GM12878 (cell line): ENCODE measurements around the gene LPCAT4. TPM values are rescaled to one million over a fixed set of nuclear protein-coding genes. Genes with fewer than 3 reads are reported as not detected.
"Not testable (repeated sequence)": the region's sequence is repeated elsewhere in the genome, so short reads cannot be mapped to it uniquely, and the experiment has no call there.

Experiments used
- ATAC-seq: fragments of 200-7000 bp; cut with Tn5 transposase; 3 replicates; pipeline ENCODE4 v1.9.1; 2020; ENCODE audit warnings: mild to moderate bottlenecking, moderate library complexity
- BruUV-seq: library from RNA; stranded (reverse); fragments of 400-500 nt; replicated peaks from 2 replicates; lab custom pipeline; 2021; lab: Mats Ljungman, UMichigan
- CTCF ChIA-PET: fragments of 300-600 bp; sonication (Branson Sonifier 250); formaldehyde crosslinking; extraction: SDS; loops from one replicate; lab custom pipeline; 2021; ENCODE audit warnings: inconsistent platforms; lab: Yijun Ruan, JAX
- POLR2A ChIA-PET: fragments of 350-600 bp; formaldehyde crosslinking; extraction: SDS; loops from one replicate; lab custom pipeline; 2021; ENCODE audit warnings: inconsistent platforms; lab: Charles Lee
- RAD21 ChIA-PET: fragments of 300-600 bp; sonication (Branson Sonifier 250); formaldehyde crosslinking; loops from one replicate; lab custom pipeline; 2023; ENCODE audit warnings: antibody characterized with exemption; ENCODE audit not compliant: unreplicated experiment; lab: Charles Lee
- SMC1A ChIA-PET: fragments of 300-600 bp; sonication (Branson Sonifier 250); formaldehyde crosslinking; loops from one replicate; lab custom pipeline; 2023; ENCODE audit not compliant: unreplicated experiment, uncharacterized antibody; lab: Charles Lee
- DNase-seq: peaks from one replicate; pipeline ENCODE4 v3.0.0-alpha.2; 2011; ENCODE audit warnings: low read depth, low spot score
- FAIRE-seq: peaks from 3 replicates; lab custom pipeline; 2011; peaks lifted over from hg19 to GRCh38; lab: Jason Lieb, UNC
- H2AFZ ChIP-seq: 2 replicates; pipeline ENCODE4 v1.6.0; 2011; ENCODE audit warnings: low read depth, low read length, control low read depth; ENCODE audit not compliant: control insufficient read depth
- H3K27ac ChIP-seq: 2 replicates; pipeline ENCODE4 v1.5.1; 2011; ENCODE audit warnings: control low read depth; ENCODE audit not compliant: control insufficient read depth, insufficient read depth
- H3K27me3 ChIP-seq, 2 experiments: replicated peaks in 1 of 2; 2 replicates each; pipeline versions ENCODE4 v1.6.0 to v1.6.1; 2011; ENCODE audit warnings: low read length in 1 of 2; ENCODE audit not compliant: control insufficient read depth in 2 of 2, insufficient read depth in 2 of 2
- H3K36me3 ChIP-seq, 2 experiments: 2 replicates each; pipeline ENCODE4 v1.5.1; 2011; ENCODE audit warnings: low read length in 1 of 2; ENCODE audit not compliant: control insufficient read depth in 2 of 2, insufficient read depth in 2 of 2
- H3K4me1 ChIP-seq: 2 replicates; pipeline ENCODE4 v1.6.1; 2011; ENCODE audit warnings: mild to moderate bottlenecking, low read length, moderate library complexity, mixed read lengths; ENCODE audit not compliant: control insufficient read depth, insufficient read depth
- H3K4me2 ChIP-seq: 2 replicates; pipeline ENCODE4 v1.6.0; 2011; ENCODE audit warnings: control low read depth; ENCODE audit not compliant: control insufficient read depth, insufficient read depth
- H3K4me3 ChIP-seq: fragments of 200-600 bp; sonication (generic); 2 replicates; pipeline ENCODE4 v1.5.1; 2016
- H3K79me2 ChIP-seq: 2 replicates; pipeline ENCODE4 v1.6.0; 2011; ENCODE audit warnings: low read length; ENCODE audit not compliant: control insufficient read depth, insufficient read depth
- H3K9ac ChIP-seq: 2 replicates; pipeline ENCODE4 v1.8.0; 2011; ENCODE audit warnings: low read length, control low read depth, mixed read lengths; ENCODE audit not compliant: control insufficient read depth, insufficient read depth
- H3K9me3 ChIP-seq: replicated peaks from 3 replicates; pipeline ENCODE4 v1.5.1; 2011; ENCODE audit warnings: mild to moderate bottlenecking, low read length; ENCODE audit not compliant: control insufficient read depth, insufficient read depth
- H4K20me1 ChIP-seq: 2 replicates; pipeline ENCODE4 v1.6.0; 2011; ENCODE audit not compliant: control insufficient read depth, insufficient read depth
- BHLHE40 ChIP-seq, 2 experiments: fragments of 450-650 bp in 1 of 2; IDR thresholded peaks; 2 replicates each; pipeline ENCODE4 v1.6.1; 2011 to 2017; ENCODE audit warnings: low read depth in 2 of 2, borderline replicate concordance in 1 of 2, improper control_type of control experiment in 1 of 2, low read length in 1 of 2, mild to moderate bottlenecking in 1 of 2
- IRF3 ChIP-seq: fragments of 450-650 bp; IDR thresholded peaks from 2 replicates; pipeline ENCODE4 v1.6.1; 2014; ENCODE audit warnings: mild to moderate bottlenecking
- POLR2AphosphoS5 ChIP-seq: IDR thresholded peaks from 2 replicates; pipeline ENCODE4 v1.6.1; 2011; ENCODE audit warnings: mild to moderate bottlenecking, low read length, inconsistent platforms
- TARDBP ChIP-seq: IDR thresholded peaks from 2 replicates; pipeline ENCODE4 v1.6.1; 2016; ENCODE audit warnings: borderline replicate concordance
- YBX1 ChIP-seq: fragments of 450-650 bp; IDR thresholded peaks from 2 replicates; pipeline ENCODE4 v1.6.1; 2016; ENCODE audit warnings: antibody characterized with exemption
- WGBS: methylation state at CpG from one replicate; pipeline ENCODE4 v1.1.6; 2016; ENCODE audit warnings: low lambda C conversion rate; ENCODE audit not compliant: insufficient replicate concordance, insufficient coverage; ENCODE audit errors: missing lambda C conversion rate; 5-methylcytosine and 5-hydroxymethylcytosine counted together
- in situ Hi-C: fragments of 300-500 bp; cut with MboI; formaldehyde crosslinking; loops from 9 replicates; pipeline ENCODE4 v1.14.3; 2018; ENCODE audit warnings: mixed read lengths
- intact Hi-C: fragments of 100-400 bp; cut with micrococcal nuclease; formaldehyde crosslinking; loops from one replicate; pipeline ENCODE4 v1.14.2; 2022; ENCODE audit not compliant: unreplicated experiment
- polyA plus RNA-seq, 11 experiments: library from polyadenylated mRNA; depleted of rRNA in 4 of 11; unstranded in 6 of 11; stranded (reverse) in 5 of 11; fragments of >200 nt; fragmentation: Nextera tagmentation in 4 of 11; fragmentation: Illumina TruSeq in 1 of 11; extraction: Ambion mirVana in 4 of 11; extraction: Trizol in 1 of 11; gene quantifications; 1 replicate in 1 of 11; 2 replicates in 10 of 11; pipeline versions ENCODE4 v1.2.1 to v1.2.3, GENCODE V29; 2011 to 2016; ENCODE audit warnings: inconsistent platforms in 2 of 11, missing spikeins in 2 of 11, low read depth in 1 of 11
- total RNA-seq, 4 experiments: library from RNA; depleted of rRNA in 3 of 4; stranded (reverse); fragments of >200 nt in 3 of 4; fragmentation: Illumina TruSeq in 1 of 4; extraction: Trizol in 1 of 4; gene quantifications; 2 replicates each; pipeline versions ENCODE4 v1.2.1 to v1.2.3, GENCODE V29; 2013 to 2021

The LPCAT4 gene
- total and polyA plus RNA-seq, 10 of the 15 experiments (the other 5 are each of a cell fraction or from before 2014, with no cell fraction given), result 14.4 to 57.2 (median 33.0) TPM

- no peak for TF ChIP-seq IRF3
- TF ChIP-seq TARDBP, result no peak
These were observed 13.4 kb downstream of the LPCAT4 start (continued) for GRCh38 chr15:34353627-34354026.

DNA sequence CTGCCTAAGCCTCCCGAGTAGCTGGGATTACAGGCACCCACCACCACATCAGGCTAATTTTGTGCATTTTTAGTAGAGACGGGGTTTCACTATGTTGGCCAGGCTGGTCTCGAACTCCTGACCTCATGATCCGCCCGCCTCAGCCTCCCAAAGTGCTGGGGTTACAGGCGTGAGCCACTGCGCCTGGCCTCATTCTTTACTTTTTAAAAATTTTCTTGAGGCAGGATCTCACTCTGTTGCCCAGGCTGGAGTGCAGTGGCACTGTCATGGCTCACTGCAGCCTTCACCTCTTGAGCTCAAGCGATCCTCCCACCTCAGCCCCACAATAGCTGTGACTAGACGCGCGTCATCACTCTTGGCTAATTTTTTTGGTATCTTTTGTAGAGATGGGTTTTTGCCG, 14.0 kb downstream of the LPCAT4 start:
- intact Hi-C loops, H3K36me3 ChIP-seq, H4K20me1 ChIP-seq, FAIRE-seq, H2AFZ ChIP-seq, H3K9ac ChIP-seq, ATAC-seq, H3K27ac ChIP-seq, BruUV-seq, H3K9me3 ChIP-seq, H3K4me2 ChIP-seq, H3K27me3 ChIP-seq, DNase-seq, H3K79me2 ChIP-seq, RAD21 ChIA-PET, H3K4me1 ChIP-seq, H3K4me3 ChIP-seq, in situ Hi-C loops: not testable (repeated sequence)
- ChIA-PET POLR2A (interaction anchor here (0.6 to 0.7 kb wide), 2 partner anchors 16 to 104 kb away, joined by 3 to 4 read pairs; no protein-coding TSS in a partner anchor), SMC1A (interaction anchor here (0.7 to 1.8 kb wide), 2 partner anchors 9 to 16 kb away, joined by 3 to 5 read pairs; partner anchors contain the start of genes NOP10 and NUTM1), CTCF (interaction anchor here (2.4 kb wide), 1 partner anchor 10 kb away, joined by 6 read pairs; the partner anchor contains the start of genes NOP10 and NUTM1)
- WGBS, result 97% methylated on average over 12 of the region's 12 CpGs

DNA sequence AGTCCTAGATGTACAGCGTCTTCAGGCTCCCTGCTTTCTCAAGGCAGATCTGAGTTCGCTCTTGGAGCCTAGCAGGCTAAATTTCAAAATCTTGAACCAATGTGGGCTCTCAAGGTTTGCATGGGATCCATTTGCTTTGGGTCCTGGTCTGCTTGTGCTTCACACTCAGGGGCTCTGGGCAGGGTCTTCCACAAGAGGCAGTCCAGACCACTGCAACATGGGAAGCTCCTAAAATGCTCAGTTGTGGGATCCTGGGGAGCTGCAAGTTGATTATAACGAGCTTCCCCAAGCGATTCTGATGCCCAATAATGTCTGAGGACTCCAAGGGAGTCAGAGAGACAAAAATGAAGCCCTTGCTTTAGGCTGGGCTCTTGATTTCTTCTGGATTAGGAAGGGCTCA, 17.2 kb downstream of the LPCAT4 start:
- intact Hi-C loops, result no loop called here
- POLR2A ChIA-PET, result no interaction called here
- SMC1A ChIA-PET, result no interaction called here
- Histone ChIP-seq H3K9me3 (no peaks in the 10 kb centered on the region), H3K4me3 (no peak overlapping the region), H3K27ac (no peak overlapping the region), H2AFZ (no peak overlapping the region), H3K36me3 (no peaks in the 10 kb centered on the region; a peak in 1 of 4 replicates), H3K4me1 (no peaks in the 10 kb centered on the region), H3K4me2 (no peak overlapping the region), H3K9ac (no peak overlapping the region), H3K79me2 (no peaks in the 10 kb centered on the region)
- CTCF ChIA-PET, result no interaction called here
- 79% methylated on average over 4 of the region's 4 CpGs for WGBS
- TF ChIP-seq POLR2AphosphoS5, result no peak
- TF ChIP-seq BHLHE40 (IDR thresholded peaks at IDR 0.05; ENCODE audit: borderline replicate concordance in 1 of 2, low read depth in 2 of 2, low read length in 1 of 2), result no peak
- TF ChIP-seq YBX1, result no peak
- TF ChIP-seq, all 136 proteins: peak for 0
- DNase-seq, result no peak
- RAD21 ChIA-PET, result no interaction called here
- Histone ChIP-seq H3K27me3 (no peaks in the 10 kb centered on the region), H4K20me1 (no peaks in the 10 kb centered on the region)
- no TSS peak for BruUV-seq
- in situ Hi-C loops, result no loop called here
- no peak for ATAC-seq
- FAIRE-seq, result no peak
